Fibroblast of upper back skin (primary cell): ENCODE data around the gene TMEM38B.
"Not testable (repeated sequence)": the region's sequence is repeated elsewhere in the genome, so short reads cannot be mapped to it uniquely, and the experiment has no call there.

Experiments
- DNase-seq: peaks from one replicate; pipeline ENCODE4 v3.0.0-alpha.2; 2013

Gene TMEM38B

GRCh38 chr9:105683688-105684275 lies 10.6 kb upstream of the TMEM38B start:
- DNase-seq: no peak

DNA sequence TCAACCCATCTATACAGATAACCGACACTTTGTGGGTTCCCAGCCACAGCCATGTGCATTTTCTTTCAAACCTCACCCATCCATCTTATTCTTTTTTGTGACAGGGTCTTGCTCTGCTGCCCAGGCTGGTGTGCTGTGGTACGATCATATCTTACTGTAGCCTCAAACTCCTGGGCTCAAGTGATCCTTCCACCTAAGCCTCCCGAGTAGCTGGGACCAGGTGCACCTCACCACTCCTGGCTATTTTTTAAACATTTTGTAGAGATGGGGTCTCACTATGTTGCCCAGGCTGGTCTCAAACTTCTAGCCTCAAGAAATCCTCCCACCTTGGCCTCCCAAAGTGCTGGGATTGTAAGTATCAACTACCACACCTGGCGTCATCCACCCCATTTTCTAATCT lies 7.4 kb upstream of the TMEM38B start:
- DNase-seq: no peak

GRCh38 chr9:105690742-105691141 lies 3.6 kb upstream of the TMEM38B start:
- DNase-seq: peak; percentile 1

DNA sequence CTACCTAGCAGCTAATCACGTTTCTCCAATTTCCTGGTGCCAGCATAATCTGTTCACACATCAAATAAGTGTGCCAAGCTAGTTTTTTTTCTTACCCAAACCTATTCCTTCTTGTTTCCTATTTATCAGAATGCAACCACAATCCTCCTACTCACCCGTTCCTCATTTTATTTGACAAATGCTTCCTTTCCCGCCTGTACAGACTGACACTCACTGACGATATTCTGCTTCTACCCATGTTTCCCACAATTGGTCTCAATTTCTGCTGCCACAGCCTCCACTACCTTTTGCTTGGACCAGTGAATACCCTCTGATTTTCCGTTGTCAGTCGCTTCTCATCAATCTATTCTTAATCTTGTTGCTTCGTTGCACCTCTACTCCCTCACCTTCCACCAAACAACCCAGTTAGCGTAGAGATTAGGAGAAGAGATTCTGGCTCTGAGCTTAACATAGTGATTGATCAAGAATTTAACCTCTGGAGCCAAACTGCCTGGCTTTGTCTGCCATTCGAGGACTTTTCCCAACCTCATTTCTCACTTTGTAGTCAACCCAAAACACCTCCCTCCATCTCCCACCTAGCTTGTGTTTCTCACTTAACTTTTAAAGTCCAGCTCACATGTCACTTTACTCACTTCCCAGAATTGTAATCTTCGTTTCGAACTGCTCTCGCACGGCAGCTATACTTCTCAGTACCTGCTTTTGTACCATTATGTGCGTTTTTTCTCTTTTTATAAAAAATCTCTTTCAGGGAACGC lies 729 bp upstream of the TMEM38B start:
- DNase-seq: no peak

GRCh38 chr9:105694848-105695581 lies 674 bp downstream of the TMEM38B start:
- peak; percentile 37 for DNase-seq

DNA sequence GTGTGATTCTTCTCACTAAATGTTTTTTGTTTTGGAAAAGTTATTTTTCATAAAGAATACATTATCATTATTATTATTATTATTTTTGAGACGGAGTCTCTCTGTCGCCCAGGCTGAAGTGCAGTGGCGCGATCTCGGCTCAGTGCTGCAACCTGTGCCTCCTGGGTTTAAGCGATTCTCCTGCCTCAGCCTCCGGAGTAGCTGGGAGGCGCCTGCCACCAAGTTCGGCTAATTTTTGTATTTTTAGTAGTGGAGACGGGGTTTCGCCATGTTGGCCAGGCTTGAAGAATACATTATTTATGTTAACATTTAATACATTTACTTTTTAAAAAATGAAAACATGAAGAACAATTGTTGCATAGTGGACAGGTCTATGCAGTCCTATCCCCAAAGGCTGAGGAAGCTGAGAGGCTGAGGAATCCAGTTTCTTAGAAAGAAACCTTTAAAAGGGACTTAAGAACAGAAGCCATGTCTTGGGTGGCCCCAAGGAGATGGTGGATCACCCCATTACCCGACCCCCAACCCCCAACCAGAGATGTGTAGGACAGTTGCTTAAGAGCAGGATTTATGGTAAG lies 2.0 kb downstream of the TMEM38B start:
- DNase-seq: no peak

GRCh38 chr9:105697871-105698270 lies 3.5 kb downstream of the TMEM38B start:
- DNase-seq: no peak

- no peak for DNase-seq
Observed at GRCh38 chr9:105698348-105698870, 4.1 kb downstream of the TMEM38B start.

DNA sequence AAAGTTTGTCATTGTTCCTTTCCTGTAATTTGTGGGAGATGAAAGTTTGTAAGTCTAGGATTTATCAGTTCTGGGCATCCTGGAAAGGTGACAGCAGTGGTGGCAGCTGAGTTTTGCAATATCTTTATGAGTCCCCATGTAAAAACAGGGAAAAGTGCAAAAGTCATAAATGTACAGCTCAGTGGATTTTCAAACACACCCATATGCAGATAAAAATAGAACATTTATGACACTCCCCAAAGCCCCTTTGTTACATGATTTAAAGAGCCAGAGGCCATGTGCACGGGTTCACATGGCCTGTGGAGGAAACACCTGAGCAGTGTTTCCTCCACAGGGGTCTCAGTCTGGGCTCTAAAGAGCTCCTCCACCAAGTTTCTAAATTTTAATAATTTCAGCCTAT lies 6.3 kb downstream of the TMEM38B start:
- DNase-seq: no peak

GRCh38 chr9:105701145-105701544 lies 6.8 kb downstream of the TMEM38B start:
- no peak for DNase-seq

DNA sequence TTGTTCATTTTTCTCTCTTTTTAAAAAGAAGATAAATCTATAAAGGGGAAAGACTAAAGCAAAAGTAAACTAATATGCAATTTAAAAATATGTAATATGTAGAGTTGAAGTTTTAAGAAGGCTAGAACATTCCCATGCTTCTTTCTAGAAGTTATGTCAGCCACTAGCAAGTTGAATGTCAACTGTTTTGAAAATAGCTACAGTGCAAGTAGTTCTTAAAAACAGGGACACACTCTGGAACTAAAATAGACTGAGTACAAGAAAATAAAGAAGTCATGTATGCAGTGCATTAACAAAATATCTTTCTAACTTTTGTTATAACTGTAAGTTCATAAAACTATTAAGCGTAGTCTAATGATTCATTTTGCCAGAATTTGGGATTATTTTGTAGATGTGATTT lies 7.9 kb downstream of the TMEM38B start:
- DNase-seq: no peak

DNA sequence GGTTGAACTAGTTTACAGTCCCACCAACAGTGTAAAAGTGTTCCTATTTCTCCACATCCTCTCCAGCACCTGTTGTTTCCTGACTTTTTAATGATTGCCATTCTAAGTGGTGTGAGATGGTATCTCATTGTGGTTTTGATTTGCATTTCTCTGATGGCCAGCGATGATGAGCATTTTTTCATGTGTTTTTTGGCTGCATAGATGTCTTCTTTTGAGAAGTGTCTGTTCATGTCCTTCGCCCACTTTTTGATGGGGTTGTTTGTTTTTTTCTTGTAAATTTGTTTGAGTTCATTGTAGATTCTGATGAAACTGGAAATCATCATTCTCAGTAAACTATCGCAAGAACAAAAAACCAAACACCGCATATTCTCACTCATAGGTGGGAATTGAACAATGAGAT lies 9.3 kb downstream of the TMEM38B start:
- not testable (repeated sequence) for DNase-seq

DNA sequence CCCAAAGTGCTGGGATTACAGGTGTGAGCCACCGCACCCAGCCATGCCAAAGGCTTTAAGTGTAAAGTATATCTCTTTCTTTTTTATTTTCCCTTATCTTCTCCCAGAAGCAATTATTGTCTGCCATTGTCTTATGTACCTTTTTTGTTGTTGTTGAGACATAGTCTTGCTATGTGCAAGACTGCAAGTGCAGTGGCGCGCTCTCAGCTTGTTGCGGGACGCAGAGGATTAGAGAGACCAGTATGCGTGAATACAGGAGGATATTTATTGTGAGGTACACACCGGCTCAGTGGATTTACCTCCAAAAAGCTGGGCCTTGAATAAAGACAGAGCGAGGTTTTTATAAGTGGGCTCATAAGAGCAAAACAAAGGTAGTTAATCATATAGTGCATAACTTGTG lies 11.8 kb downstream of the TMEM38B start:
- DNase-seq: no peak

DNA sequence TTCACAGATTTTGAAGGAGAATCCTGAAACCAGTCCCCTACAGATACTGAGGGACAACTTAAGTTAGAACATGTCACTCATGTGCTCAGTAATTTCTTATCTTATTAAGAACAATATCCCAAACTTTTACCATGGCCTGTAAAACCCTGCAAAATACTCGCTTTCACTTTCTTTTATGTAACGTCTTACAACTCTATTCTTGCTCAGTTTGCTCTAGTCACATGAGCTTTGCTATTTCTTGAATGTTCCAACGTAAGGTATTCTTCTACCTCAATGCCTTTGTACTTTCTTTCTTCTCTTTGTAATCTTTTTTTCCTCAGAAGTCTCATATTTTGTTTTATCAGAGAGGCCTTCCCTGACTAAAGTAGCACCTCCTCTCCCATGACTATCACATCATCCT lies 14.1 kb downstream of the TMEM38B start:
- no peak for DNase-seq

DNA sequence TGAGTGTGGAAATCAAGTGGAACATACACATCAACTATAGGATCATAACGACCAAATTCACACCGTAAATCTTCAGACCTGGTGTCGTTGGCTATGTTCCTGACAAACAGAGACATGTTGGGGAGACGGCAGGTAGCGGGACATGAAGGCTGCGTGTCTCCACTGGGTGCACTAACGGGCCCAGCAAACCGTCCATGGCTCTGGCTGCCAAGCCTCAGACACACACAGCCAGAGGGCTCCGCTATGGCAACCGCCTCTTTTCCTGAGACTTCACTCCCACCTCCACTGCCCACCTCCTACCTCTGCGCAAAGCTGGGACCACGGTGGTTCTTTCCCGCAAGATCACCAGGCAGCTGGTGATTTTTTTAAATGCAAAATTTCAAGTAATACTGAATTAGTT lies 16.3 kb downstream of the TMEM38B start:
- DNase-seq: no peak

DNA sequence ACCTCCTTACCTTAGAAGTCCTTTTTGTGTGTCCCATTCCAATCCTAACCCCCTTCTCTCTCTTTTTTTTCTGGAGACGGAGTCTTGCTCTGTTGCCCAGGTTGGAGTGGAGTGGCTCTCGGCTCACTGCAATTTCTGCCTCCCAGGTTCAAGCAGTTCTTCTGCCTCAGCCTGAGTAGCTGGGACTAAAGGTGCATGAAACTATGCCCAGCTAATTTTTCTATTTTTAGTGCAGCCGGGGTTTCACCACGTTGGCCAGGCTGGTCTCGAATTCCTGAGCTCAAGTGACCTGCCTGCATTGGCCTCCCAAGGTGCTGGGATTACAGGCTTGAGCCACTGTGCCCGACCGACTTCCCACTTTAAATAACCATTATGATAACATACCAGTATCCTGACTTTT lies 17.5 kb downstream of the TMEM38B start:
- no peak for DNase-seq

DNA sequence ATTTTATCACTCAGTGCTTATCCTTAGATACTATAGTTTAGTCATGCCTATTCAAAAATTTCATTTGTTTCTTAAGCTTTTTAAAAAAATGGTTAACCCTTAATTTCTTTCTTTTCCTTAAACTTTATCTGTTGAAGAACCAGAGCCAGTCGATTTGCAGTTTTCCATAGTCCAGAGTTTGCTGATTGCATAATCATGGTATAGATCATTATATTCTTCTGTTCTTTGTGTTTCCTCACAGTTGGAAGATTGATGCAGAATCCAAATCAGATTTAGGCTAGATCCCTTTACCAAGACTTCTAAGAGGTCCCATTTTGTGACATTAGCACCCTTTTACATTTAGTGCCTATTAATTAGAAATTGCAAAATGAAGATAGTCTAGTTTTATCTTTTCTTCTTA lies 18.0 kb downstream of the TMEM38B start:
- no peak for DNase-seq

DNA sequence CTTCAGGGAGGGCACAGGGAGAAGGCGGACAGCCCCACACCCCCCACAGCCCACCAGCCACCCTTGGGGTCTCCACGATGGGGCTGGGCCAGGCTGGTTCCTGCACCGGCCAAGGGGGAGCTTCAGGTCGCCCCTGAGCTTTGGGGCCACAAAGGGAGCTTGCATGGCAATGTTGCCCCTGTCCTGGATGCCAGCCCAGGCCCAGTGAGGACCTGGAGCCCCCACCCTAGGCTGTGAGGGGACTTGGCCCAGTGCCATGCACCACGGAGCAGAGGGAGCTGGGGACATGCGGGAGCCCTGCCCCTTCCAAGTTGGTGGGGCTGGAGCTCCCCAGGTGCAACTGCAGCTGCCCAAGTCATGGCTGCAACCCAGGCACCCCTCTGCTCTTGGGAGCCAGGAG lies 18.4 kb downstream of the TMEM38B start:
- no peak for DNase-seq

GRCh38 chr9:105713260-105714019 lies 19.1 kb downstream of the TMEM38B start:
- DNase-seq: no peak

DNA sequence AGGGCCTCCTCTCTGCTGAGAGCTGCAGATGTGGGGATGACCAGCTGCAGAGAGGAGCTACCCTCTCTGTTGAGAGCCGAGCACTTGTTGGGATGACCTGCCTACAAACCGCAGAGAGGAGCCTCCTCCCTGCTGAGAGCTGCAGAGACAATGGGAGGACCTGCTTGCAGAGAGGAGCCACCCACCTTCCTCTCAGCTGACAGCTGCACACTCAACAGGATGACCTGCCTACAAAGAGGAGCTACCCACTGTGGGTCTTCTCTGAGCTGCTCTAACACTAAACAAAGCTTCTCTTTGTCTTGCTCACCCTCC lies 19.6 kb downstream of the TMEM38B start:
- no peak for DNase-seq

GRCh38 chr9:105716146-105716545 lies 21.8 kb downstream of the TMEM38B start:
- DNase-seq: no peak

DNA sequence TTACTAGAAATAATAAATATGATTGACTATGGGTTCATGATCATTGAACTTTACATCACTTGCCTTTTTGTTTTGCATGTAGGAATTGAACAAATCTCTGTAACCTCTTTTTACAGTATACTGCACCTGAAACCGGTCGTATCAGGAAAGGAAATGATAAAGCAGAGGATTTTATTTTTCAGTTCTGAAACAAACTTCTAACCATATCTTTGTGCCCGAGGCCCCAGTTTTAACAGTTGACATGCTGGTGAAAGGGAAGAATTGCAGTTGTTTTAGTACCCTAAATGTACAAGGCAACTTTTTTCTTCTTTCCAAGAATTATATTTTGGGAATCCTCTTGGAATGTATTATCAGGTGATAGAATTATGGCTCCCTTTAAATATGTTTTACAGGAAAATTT lies 27.8 kb downstream of the TMEM38B start:
- no peak for DNase-seq

GRCh38 chr9:105725370-105725769 lies 31.0 kb downstream of the TMEM38B start:
- DNase-seq: no peak
